GM12801 (cell line): ENCODE data around the gene L3MBTL4.

Source experiments
- CTCF ChIP-seq: IDR thresholded peaks from one replicate; pipeline ENCODE4 v1.5.1; 2011; ENCODE audit warnings: control low read depth; ENCODE audit not compliant: insufficient read length; ENCODE audit errors: extremely low read depth

L3MBTL4 gene

GRCh38 chr18:6404834-6405233 is 9.9 kb downstream of the L3MBTL4 start:
- no peak for TF ChIP-seq CTCF

GRCh38 chr18:6401687-6402086 is 13.0 kb downstream of the L3MBTL4 start:
- TF ChIP-seq CTCF, result no peak

- no peak for TF ChIP-seq CTCF
These were observed 14.9 kb downstream of the L3MBTL4 start for GRCh38 chr18:6399776-6400175.

GRCh38 chr18:6397931-6398566 is 16.7 kb downstream of the L3MBTL4 start:
- no peak for TF ChIP-seq CTCF

GRCh38 chr18:6396847-6397246 is 17.9 kb downstream of the L3MBTL4 start:
- no peak for TF ChIP-seq CTCF

- TF ChIP-seq CTCF, result no peak
These were observed 18.4 kb downstream of the L3MBTL4 start for GRCh38 chr18:6396276-6396675.

- no peak for TF ChIP-seq CTCF
These were observed 25.7 kb downstream of the L3MBTL4 start for GRCh38 chr18:6389005-6389404.
